ENCODE measurements around the gene SIDT1. TPM values are rescaled to one million over a fixed set of nuclear protein-coding genes. Genes with fewer than 3 reads are reported as not detected.

The SIDT1 gene
- total RNA-seq, 1 experiment from 2014 or later = 0.22 TPM

DNA sequence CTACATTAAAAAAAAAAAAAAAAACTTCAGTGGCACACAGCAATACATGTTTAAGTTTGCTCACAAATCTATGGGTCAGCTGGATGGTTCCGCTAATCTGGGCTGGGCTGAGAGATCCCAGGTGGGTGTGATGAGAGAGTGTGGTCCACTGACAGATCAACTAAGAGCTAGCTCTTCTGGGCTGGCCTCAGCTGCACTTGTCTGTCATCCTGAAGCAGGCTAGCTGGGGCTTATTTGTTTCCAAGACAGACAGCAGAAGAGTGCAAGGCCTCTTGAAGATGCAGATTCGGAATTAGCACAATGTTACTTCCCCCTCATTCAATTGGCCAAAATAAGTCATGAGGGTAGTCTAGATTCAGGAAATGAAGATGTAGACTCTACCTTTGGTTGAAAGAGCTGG, 56.5 kb downstream of the SIDT1 start:
- ATAC-seq = no peak
- Mint-ChIP-seq H3K4me3 (no peak overlapping the region), H3K9me3 (peaks cover 3% of the 10 kb centered on the region; the same call in 1 of the 2 replicates), H3K27ac (no peak overlapping the region), H3K36me3 (no peaks in the 10 kb centered on the region), H3K27me3 (ENCODE audit: low read depth) (peaks cover 4% of the 10 kb centered on the region), H3K4me1 (peaks cover 48% of the 10 kb centered on the region)
- POLR2A ChIA-PET = interaction anchor here (0.6 kb wide), 1 partner anchor 342 kb away, joined by 4 read pairs; no protein-coding TSS in a partner anchor
- CTCF ChIA-PET = interaction anchor here (0.9 to 2.7 kb wide), 3 partner anchors 11 to 300 kb away, joined by 3 to 13 read pairs (median 3); no protein-coding TSS in a partner anchor
- no peak for DNase-seq (ENCODE audit: low spot score)
- TF ChIP-seq, protein P1, sequence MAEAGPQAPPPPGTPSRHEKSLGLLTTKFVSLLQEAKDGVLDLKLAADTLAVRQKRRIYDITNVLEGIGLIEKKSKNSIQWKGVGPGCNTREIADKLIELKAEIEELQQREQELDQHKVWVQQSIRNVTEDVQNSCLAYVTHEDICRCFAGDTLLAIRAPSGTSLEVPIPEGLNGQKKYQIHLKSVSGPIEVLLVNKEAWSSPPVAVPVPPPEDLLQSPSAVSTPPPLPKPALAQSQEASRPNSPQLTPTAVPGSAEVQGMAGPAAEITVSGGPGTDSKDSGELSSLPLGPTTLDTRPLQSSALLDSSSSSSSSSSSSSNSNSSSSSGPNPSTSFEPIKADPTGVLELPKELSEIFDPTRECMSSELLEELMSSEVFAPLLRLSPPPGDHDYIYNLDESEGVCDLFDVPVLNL (CRISPR knock-in tag; IDR thresholded peaks at IDR 0.05; ENCODE audit: borderline replicate concordance, low read depth) = no peak
- TF ChIP-seq TCF7 (CRISPR knock-in tag; IDR thresholded peaks at IDR 0.05; ENCODE audit: low read depth) (no peak), ZNF671 (CRISPR knock-in tag; IDR thresholded peaks at IDR 0.05) (no peak), SP1 (CRISPR knock-in tag; conservative IDR thresholded peaks at IDR 0.05) (no peak), JUN (CRISPR knock-in tag; IDR thresholded peaks at IDR 0.05) (no peak), GRHL2 (CRISPR knock-in tag; IDR thresholded peaks at IDR 0.05; ENCODE audit: insufficient replicate concordance, severe bottlenecking) (no peak), ESRRA (CRISPR knock-in tag; IDR thresholded peaks at IDR 0.05; ENCODE audit: borderline replicate concordance) (no peak), ZNF423 (CRISPR knock-in tag; IDR thresholded peaks at IDR 0.05) (no peak), ZNF396 (CRISPR knock-in tag; IDR thresholded peaks at IDR 0.05; ENCODE audit: borderline replicate concordance) (no peak), PRRX2 (CRISPR knock-in tag; IDR thresholded peaks at IDR 0.05) (no peak), ZNF138 (CRISPR knock-in tag; conservative IDR thresholded peaks at IDR 0.05) (no peak)
- TF ChIP-seq, protein P2, sequence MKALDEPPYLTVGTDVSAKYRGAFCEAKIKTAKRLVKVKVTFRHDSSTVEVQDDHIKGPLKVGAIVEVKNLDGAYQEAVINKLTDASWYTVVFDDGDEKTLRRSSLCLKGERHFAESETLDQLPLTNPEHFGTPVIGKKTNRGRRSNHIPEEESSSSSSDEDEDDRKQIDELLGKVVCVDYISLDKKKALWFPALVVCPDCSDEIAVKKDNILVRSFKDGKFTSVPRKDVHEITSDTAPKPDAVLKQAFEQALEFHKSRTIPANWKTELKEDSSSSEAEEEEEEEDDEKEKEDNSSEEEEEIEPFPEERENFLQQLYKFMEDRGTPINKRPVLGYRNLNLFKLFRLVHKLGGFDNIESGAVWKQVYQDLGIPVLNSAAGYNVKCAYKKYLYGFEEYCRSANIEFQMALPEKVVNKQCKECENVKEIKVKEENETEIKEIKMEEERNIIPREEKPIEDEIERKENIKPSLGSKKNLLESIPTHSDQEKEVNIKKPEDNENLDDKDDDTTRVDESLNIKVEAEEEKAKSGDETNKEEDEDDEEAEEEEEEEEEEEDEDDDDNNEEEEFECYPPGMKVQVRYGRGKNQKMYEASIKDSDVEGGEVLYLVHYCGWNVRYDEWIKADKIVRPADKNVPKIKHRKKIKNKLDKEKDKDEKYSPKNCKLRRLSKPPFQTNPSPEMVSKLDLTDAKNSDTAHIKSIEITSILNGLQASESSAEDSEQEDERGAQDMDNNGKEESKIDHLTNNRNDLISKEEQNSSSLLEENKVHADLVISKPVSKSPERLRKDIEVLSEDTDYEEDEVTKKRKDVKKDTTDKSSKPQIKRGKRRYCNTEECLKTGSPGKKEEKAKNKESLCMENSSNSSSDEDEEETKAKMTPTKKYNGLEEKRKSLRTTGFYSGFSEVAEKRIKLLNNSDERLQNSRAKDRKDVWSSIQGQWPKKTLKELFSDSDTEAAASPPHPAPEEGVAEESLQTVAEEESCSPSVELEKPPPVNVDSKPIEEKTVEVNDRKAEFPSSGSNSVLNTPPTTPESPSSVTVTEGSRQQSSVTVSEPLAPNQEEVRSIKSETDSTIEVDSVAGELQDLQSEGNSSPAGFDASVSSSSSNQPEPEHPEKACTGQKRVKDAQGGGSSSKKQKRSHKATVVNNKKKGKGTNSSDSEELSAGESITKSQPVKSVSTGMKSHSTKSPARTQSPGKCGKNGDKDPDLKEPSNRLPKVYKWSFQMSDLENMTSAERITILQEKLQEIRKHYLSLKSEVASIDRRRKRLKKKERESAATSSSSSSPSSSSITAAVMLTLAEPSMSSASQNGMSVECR (CRISPR knock-in tag; IDR thresholded peaks at IDR 0.05; ENCODE audit: borderline replicate concordance) = no peak
- TF ChIP-seq, protein P3, sequence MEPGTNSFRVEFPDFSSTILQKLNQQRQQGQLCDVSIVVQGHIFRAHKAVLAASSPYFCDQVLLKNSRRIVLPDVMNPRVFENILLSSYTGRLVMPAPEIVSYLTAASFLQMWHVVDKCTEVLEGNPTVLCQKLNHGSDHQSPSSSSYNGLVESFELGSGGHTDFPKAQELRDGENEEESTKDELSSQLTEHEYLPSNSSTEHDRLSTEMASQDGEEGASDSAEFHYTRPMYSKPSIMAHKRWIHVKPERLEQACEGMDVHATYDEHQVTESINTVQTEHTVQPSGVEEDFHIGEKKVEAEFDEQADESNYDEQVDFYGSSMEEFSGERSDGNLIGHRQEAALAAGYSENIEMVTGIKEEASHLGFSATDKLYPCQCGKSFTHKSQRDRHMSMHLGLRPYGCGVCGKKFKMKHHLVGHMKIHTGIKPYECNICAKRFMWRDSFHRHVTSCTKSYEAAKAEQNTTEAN (CRISPR knock-in tag; IDR thresholded peaks at IDR 0.05) = no peak
- TF ChIP-seq, protein P4, sequence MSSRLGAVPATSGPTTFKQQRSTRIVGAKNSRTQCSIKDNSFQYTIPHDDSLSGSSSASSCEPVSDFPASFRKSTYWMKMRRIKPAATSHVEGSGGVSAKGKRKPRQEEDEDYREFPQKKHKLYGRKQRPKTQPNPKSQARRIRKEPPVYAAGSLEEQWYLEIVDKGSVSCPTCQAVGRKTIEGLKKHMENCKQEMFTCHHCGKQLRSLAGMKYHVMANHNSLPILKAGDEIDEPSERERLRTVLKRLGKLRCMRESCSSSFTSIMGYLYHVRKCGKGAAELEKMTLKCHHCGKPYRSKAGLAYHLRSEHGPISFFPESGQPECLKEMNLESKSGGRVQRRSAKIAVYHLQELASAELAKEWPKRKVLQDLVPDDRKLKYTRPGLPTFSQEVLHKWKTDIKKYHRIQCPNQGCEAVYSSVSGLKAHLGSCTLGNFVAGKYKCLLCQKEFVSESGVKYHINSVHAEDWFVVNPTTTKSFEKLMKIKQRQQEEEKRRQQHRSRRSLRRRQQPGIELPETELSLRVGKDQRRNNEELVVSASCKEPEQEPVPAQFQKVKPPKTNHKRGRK (CRISPR knock-in tag; IDR thresholded peaks at IDR 0.05; ENCODE audit: borderline replicate concordance) = no peak
- TF ChIP-seq, protein P5, sequence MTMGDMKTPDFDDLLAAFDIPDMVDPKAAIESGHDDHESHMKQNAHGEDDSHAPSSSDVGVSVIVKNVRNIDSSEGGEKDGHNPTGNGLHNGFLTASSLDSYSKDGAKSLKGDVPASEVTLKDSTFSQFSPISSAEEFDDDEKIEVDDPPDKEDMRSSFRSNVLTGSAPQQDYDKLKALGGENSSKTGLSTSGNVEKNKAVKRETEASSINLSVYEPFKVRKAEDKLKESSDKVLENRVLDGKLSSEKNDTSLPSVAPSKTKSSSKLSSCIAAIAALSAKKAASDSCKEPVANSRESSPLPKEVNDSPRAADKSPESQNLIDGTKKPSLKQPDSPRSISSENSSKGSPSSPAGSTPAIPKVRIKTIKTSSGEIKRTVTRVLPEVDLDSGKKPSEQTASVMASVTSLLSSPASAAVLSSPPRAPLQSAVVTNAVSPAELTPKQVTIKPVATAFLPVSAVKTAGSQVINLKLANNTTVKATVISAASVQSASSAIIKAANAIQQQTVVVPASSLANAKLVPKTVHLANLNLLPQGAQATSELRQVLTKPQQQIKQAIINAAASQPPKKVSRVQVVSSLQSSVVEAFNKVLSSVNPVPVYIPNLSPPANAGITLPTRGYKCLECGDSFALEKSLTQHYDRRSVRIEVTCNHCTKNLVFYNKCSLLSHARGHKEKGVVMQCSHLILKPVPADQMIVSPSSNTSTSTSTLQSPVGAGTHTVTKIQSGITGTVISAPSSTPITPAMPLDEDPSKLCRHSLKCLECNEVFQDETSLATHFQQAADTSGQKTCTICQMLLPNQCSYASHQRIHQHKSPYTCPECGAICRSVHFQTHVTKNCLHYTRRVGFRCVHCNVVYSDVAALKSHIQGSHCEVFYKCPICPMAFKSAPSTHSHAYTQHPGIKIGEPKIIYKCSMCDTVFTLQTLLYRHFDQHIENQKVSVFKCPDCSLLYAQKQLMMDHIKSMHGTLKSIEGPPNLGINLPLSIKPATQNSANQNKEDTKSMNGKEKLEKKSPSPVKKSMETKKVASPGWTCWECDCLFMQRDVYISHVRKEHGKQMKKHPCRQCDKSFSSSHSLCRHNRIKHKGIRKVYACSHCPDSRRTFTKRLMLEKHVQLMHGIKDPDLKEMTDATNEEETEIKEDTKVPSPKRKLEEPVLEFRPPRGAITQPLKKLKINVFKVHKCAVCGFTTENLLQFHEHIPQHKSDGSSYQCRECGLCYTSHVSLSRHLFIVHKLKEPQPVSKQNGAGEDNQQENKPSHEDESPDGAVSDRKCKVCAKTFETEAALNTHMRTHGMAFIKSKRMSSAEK (CRISPR knock-in tag; IDR thresholded peaks at IDR 0.05; ENCODE audit: borderline replicate concordance) = no peak
- TF ChIP-seq, protein P6, sequence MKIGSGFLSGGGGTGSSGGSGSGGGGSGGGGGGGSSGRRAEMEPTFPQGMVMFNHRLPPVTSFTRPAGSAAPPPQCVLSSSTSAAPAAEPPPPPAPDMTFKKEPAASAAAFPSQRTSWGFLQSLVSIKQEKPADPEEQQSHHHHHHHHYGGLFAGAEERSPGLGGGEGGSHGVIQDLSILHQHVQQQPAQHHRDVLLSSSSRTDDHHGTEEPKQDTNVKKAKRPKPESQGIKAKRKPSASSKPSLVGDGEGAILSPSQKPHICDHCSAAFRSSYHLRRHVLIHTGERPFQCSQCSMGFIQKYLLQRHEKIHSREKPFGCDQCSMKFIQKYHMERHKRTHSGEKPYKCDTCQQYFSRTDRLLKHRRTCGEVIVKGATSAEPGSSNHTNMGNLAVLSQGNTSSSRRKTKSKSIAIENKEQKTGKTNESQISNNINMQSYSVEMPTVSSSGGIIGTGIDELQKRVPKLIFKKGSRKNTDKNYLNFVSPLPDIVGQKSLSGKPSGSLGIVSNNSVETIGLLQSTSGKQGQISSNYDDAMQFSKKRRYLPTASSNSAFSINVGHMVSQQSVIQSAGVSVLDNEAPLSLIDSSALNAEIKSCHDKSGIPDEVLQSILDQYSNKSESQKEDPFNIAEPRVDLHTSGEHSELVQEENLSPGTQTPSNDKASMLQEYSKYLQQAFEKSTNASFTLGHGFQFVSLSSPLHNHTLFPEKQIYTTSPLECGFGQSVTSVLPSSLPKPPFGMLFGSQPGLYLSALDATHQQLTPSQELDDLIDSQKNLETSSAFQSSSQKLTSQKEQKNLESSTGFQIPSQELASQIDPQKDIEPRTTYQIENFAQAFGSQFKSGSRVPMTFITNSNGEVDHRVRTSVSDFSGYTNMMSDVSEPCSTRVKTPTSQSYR (CRISPR knock-in tag; IDR thresholded peaks at IDR 0.05) = no peak
